HuH-7.5 (cell line): ENCODE measurements around the gene SMIM28.

Experiments
- DNase-seq: peaks from one replicate; pipeline ENCODE4 v3.0.0; 2011; ENCODE audit warnings: low spot score

SMIM28 gene

DNA sequence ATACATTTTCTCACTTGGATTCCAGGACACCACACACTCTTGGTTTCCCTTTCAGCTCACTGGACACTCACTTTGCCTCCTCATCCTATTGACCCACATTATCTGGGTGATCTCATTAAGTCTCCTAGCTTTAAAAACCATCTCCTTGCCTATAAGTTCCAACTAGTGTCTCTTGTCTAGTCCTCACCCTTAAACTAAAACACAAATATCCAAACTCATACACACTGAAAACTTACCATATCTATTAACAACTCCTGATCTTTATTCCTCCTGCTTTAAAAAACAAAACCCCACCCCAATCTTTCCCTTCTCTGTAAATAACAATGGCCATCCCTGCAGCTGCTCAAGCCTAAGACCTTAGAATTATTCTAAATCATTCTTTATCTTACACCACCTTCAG is 3.5 kb upstream of the SMIM28 start:
- no peak for DNase-seq

DNA sequence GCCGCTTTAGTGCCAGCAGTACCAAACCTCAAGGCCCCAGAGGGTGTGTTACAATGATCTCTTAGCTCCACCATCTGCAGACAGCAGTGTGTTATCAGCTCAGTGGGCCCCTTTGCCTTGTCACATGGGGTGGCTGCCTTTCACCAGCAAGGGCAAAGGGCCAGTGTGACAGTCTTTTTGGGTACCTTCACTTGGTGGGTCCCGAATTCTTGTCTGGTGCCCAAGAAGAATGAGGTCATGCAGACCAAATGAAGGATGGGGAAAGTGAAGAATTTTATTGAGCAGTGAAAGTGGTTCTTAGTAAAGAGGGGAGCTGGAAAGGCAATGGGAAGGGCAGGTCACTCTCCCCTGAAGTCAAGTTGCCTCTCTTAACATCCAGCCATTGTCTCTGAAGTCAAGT is 2.9 kb upstream of the SMIM28 start:
- DNase-seq = no peak

DNA sequence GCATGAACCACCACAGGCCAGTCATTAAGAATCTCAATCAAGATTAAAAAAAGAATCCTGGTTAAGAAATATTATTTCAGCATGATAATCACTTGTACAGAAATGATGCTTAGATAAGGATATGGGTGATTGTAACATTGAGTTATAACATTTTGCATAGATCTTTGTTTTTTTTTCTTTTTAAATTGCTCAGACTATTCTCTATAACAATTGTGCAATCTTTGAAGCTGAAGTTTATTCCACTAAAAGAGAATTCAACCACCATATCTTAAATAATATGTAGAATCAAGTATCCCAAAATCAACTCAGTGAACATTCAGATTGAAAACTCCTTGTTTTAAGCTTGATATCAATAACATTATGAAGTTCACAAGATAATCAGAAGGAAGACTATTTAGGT is 663 bp upstream of the SMIM28 start:
- DNase-seq = no peak

DNA sequence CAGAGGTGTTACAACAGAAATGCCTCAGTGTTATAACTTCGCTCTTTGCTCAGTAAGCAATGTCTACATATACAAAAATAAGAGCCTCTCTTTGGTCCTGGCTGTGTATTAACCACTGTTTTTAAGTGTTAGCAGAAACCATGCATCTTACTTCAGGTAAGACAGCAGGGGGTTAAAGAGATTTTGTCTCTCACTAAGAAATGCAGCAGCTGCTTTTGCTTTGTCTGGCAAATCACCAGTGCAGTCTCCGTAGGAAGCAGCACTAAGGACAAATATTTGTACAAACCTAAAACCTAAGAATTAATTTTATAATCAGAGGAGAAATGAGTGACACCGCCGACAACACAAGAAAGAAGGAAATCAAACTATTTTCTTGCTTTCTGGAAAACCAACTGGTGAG is 758 bp downstream of the SMIM28 start:
- DNase-seq = no peak

DNA sequence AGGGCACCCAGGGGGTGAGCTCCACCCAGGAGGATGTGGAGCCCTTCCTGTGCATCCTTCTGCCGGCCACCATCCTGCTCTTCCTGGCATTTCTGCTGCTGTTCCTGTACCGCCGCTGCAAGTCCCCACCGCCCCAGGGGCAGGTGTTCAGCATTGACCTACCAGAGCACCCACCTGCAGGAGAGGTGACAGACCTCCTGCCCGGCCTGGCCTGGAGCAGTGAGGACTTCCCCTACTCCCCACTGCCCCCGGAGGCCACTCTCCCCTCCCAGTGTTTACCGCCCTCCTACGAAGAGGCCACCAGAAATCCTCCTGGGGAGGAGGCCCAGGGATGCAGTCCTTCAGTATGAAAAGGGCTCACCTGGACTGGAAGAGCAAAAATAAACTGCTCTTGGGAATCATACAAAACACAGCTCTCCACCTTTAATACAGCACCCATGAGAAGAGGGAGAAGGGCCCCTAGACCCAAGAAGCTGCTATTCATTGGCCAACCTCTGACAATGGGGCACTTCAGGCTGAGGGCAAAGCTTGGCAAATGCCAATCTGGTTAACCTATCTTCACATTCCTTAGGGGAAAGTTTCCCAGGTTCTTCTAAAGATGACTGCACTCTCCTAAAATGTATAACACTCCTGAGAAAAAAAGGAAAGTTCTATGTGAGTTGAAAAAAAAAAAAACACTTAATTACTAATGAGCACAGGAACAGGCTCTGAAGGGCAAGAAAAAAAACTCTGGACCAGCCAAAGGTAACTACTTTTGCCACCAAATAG is 5.0 kb downstream of the SMIM28 start:
- DNase-seq = no peak

DNA sequence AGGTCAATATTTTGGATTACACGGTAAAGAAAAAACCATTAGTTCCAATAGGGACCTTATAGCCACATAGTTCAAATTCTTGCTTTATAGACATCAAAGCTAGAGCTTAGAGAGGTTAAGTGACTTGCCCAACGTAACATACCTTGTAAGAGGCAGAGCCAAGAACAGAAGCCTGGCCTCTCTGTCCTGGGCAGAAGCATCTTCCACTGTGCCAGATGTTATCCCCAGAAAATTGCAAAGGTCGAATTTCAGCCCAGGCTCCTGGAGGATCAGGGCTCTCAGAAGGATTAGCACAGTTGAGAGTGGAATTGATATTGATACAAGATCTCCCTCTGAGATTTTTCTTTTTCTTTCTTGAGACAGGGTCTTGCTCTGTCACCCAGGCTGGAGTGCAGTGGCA is 6.1 kb downstream of the SMIM28 start:
- no peak for DNase-seq

DNA sequence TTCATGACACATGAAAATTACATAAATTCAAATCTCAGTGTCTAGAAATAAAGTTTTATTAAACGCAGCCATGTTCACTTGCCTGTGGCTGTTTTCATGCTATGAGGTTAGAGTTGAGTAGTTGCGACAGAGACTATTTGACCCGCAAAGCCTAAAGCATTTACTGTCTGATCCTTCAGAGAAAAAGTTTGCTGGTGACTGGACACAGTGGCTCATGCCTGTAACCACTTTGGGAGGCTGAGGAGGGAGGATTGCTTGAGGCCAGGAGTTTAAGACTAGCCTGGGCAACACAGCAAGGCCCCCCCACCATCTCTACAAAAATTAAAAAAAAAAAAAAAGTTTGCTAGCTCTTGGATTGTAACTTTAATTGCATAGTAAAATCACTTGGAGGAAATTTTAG is 9.2 kb downstream of the SMIM28 start:
- no peak for DNase-seq

DNA sequence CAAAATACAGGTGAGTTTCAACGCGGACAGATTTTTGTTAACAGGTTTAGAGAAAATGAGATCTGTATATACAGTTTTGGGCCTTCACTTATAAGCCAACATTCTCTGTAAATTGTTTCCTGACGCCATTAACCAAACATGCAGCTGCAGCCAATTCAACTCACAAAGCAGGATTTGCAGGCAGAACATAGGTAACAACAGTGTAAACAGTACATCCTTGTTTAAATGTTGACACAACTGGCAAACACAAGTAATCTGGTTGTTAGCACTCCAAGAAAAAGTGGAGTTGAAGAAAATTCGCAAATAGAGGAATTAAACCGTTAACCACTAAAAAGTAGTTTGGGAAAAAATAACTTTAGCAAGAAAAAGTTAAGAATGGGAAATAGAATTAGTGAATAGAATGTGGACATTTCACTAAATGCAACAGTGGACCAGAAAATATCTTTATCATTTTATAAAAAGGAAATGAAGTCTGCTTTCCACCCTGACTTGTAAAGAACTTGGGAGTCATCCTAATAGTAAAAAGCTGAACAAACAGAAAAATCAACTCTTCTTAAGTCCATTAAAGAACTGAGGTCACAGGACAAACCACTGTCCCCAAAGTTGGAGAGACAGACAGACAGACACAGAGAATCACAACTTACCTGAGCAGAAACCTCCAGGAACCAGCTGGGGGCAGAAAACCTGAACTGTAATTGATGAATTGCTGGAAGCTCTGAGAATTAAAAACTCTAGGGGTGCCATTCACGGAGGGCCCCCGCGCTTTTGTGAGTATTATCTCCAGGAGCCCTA is 10.1 kb downstream of the SMIM28 start:
- no peak for DNase-seq

DNA sequence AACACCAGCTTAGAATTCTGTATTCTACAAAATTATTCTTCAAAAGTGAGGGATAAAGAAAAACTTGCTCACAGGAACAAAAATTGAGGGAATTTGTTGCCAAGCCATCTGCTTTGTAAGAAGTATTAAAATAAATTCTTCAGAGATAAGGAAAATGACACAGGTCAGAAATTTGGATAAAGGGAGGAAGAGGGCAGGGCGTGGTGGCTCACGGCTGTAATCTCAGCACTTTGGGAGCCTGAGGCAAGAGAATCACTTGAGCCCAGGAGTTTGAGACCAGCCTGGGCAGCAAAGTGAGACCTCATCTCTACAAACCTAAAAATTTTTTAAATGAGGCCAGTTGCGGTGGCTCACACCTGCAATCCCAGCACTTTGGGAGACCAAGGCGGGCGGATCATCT is 11.8 kb downstream of the SMIM28 start:
- no peak for DNase-seq

DNA sequence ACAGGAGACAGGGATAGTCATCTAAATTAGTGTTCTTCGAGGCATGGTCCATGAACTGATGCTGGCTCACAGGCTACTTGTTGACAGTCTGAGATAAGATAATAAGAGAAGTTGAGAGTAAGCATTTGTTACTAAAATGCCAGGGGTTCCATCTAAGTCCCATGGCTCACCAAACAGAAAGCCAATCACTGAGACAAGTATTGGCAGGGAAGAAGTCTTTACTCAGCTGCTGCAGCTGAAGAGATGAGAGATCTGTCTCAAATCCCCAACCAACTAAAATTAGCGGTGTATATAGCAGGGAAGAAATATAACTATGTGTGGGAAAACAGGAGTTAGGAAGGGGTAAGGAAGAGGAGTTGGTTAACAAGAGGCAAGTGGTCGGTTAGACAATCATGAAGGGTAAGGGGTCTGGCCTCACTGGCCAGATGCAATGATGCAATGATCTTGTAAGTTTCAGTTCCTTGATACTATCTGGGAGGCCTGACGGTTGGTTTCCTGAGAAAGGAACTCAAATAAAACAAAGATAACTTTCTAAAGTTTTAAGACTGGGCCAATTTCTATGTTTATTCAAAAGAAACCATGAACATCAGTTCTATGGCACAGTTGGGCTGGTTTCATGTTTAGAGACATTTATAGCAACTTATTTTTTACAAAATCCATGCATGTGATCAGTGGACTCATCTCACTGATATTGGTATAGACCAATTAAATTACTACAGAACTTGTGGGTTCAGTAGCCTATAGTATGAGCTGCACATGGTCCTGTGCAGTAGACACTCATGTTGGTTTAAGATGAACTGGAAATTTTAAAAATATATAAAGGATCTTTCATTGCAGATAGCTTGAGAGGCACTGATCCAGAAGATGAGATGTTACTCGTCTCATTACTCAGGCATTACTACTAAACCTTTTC is 16.4 kb downstream of the SMIM28 start:
- no peak for DNase-seq

DNA sequence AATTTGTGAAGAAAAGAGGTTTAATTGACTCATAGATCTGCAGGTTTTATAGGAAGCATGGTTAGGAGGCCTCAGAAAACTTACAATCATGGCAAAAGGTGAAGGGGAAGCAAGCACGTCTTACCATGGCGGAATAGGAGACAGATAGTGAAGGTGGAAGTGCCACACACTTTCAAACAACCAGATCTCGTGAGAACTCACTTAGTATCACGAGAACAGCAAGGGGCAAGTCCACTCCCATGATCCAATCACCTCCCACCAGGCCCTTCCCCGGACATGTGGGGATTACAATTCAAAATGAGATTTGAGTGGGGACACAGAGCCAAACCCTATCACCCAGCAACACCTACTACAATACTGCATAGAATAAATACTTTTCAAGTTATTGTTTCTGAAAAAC is 19.0 kb downstream of the SMIM28 start:
- no peak for DNase-seq

DNA sequence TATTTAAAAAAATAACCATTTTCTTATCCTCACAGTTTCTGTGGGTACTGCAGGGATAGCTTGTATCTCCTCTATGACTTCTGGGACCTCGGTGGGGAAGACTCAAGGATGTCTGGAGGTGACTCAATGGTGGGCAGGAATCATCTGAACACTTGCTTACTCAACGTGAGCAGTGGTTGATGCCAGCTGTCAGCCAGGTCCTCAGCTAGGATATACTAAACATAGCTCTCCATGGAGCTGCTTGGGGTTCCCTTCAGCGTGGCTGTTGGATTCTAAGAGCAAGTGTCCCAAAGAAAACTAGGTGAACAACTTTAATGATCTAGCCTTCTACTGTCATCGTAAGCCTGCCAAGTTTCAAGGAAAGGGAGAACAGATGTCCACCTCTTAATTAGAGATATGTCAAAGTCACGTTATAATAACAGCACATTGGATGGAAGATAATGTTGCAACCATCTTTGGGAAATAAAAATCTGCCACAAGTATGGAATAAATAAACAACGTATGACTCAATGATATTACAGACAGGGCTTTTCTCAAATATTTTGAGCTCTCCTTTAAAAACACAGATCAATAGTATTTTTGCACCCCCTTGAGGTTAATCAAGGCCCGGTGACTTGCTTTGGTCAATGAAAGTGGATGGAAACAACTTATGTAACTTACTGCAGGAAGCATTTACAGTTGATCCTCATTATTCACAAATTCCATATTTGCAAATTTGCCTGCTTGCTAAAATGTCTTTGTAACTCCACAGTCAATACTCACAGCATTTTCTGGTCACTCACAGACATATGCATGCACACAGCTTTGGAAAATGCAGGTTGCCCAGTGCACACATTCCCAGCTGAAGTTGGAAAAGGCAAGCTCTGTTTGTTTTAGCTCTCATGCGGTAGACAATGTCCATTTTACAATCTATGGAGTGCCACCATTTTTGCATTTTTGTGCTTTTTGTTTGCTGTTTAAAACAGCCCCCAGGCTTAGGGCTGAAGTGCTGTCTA is 19.7 kb downstream of the SMIM28 start:
- no peak for DNase-seq

DNA sequence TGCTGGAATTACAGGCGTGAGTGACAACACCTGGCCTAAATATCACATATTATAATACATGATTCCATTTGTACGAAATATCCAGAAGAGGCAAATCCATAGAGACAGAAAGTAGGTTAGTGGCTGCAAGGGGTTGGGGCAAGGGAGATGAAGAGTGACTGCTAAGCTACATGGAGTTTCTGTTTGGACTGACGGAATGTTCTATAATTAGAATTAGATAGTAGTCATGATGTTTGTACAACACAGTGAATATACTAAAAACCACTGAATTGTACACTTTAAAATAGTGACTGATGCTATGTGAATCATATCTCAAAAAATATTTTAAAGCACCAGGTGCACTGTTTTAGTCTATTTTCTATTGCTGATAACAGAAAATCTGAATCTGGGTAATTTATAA is 22.6 kb downstream of the SMIM28 start:
- DNase-seq = no peak

DNA sequence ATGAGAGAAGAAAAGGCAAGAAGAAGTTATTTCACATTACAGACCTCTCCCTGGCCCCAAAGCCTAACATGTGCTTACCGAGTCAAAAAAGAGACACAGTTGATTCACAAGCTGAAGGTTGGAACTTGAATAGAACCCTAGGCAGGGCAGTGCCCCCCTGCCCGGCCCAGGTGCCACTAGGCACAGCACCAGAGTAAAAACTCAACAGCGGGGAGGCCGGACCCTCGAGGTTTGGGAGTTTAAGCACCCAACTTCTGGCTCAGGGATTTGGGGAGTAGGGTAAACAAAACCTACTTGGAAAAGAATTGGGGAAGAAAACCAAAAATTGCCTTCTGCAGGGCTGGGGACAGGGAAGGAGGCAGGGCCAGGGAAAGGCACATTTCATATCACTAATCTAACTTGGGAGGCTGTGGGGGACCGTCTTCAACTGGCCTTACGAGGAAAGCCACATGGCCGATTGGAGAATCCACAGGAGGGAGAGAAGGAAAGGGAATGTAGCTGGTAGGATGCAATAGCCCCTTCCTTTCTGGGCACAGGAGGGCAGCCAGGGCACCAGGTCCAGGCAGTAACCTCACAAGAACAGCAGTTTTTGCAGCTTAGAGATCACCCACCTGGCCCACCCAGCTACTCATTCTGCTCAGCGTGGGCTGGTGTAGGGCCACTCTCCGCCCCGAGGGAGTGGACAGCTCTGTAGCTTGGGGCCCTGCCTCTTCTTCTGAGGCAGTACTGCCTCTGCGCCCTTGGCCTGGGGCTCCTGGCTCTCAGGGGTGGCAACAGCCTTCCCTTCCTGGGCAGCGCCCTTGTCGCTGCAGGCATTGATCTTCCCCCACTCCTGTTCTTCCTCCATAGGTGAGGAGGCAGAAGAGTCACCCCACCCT is 24.5 kb downstream of the SMIM28 start:
- no peak for DNase-seq

DNA sequence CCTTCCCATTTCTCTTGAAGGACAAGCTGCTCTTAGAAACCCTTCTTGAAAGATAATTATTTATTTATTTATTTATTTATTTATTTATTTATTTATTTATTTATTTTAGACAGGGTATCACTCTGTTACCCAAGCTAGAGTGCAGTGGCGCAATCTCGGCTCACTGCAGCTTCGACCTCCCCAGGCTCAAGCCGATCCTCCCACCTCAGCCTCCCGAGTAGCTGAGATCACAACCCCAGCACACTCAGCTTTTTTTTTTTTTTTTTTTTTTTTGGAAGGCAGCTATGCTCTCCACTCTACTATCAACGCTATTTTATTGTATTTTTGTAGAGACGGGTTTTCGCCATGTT is 25.1 kb downstream of the SMIM28 start:
- DNase-seq = no peak

DNA sequence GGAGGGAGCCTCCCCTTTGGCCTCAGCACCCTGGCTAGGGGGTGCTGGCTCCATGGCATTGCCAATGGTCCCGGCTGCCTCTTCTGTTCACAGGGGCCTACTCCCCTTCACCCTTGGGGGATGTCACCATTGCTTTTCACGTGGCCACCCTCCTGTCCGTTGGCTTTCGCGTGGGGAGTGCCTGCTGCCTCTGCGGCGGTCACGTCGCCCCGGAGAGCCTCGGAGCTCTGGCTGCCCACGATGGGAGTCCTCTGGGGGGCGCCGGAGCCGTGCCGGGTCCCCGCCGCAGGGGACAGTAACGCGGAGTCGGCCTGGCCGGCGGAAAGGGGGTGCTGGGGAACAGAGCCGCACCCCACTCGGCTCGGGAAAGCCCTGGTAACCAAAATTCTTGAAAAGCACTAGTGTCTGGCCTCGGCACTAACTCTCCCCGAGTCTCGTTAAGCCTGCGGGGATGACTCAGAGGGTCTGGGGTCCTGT is 25.7 kb downstream of the SMIM28 start:
- DNase-seq = peak; percentile 43

DNA sequence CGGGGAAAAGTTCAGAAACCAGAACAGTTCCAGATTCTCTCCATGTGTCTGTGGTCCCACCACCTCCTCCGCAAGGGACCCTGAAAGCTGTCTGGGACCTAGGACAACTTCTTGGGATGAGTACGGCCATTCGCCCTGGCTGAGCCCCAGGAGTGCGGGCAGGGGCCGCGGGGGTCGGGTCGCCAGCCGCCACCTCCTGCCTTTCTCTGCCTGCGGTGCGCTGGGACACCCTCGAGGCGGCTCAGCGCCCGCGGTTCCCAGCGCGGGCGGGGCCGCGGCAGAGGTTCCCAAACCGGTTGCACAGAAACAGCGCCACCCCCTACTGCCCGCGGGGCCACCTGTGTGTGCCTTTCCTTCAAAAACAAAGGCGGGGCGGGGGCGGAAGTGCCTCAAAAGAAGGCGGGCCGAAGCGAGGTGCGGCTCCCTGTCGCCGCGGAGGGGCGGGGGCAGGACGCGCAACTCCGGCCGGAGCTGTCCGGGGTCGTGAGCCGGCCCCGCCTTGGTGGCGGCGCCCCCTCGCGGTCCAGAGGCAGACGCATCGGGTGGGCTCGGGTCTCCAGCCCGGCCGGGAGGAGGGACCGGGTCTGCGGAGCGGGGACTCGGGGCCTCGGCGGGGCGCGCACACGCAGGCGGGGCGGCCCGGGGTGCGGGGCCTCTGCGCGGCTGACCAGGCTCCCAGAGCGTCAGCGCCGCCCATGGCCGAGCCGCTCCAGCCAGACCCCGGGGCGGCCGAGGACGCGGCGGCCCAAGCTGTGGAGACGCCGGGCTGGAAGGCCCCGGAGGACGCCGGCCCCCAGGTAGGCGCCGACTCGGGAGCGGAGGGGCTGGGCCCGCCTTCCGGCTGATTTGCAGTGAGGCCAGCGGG is 26.3 kb downstream of the SMIM28 start, which contains the start of gene HEBP2:
Gene HEBP2, plus strand, starts transcription at position 423 of the 865 bp plus-strand sequence. Its CDS starts 273 bp downstream, at position 696.
- DNase-seq = peak; percentile 85

DNA sequence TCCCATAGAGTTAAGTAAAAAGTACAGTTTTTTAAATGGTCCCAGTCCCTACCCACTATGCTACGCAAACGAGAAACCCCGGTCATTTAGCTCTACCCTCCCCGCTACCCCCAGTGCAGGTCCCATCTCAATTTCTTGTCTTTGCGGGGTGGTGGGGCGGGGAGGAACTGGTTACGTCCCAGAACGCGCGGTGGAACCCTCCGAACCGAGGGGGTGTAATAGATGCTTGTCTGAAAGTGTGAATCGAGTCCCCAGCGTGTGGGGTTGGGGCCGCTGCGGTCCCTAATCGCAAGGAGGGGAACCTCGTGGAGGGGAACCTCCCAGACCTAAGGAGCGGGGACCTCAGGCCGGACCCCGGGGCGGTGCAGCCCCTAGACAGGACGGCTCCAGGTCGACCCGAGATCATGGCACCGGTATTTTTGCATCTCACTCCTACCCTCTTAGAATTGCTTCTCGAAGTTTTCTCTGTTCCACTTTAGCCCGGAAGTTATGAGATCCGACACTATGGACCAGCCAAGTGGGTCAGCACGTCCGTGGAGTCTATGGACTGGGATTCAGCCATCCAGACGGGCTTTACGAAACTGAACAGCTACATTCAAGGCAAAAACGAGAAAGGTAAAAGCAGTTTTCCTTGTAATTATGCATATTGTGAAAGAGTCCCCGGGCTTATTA is 27.1 kb downstream of the SMIM28 start:
- DNase-seq = no peak
